K562 (cell line): ENCODE data around the gene RABGAP1. TPM values are rescaled to one million over a fixed set of nuclear protein-coding genes. Genes with fewer than 3 reads are reported as not detected.

ENCODE experiments used
- CEBPB ChIP-seq: fragments of 450-650 bp; IDR thresholded peaks from 2 replicates; pipeline ENCODE4 v1.6.1; 2016; ENCODE audit warnings: missing genetic modification characterization, missing compliant biosample characterization
- CHCHD3 ChIP-seq: fragments of 250-450 bp; sonication (Bioruptor Pico); IDR thresholded peaks from 2 replicates; pipeline ENCODE4 v2.1.2; 2022; ENCODE audit warnings: mild to moderate bottlenecking
- E2F1 ChIP-seq: sonication (generic); formaldehyde crosslinking; IDR thresholded peaks from 2 replicates; pipeline ENCODE4 v1.8.1; 2023; ENCODE audit warnings: mild to moderate bottlenecking, missing genetic modification reagents, moderate library complexity
- E2F3 ChIP-seq: fragments of 250-450 bp; sonication (Bioruptor Pico); IDR thresholded peaks from 2 replicates; pipeline ENCODE4 v1.4.0; 2020; ENCODE audit warnings: mild to moderate bottlenecking
- ETS2 ChIP-seq: IDR thresholded peaks from 2 replicates; pipeline ENCODE4 v1.6.1; 2016; ENCODE audit warnings: borderline replicate concordance, missing genetic modification characterization, mild to moderate bottlenecking, moderate library complexity, missing compliant biosample characterization; ENCODE audit not compliant: poor library complexity, severe bottlenecking
- HNRNPUL1 ChIP-seq: fragments of 200-400 bp; formaldehyde crosslinking; IDR thresholded peaks from 2 replicates; pipeline ENCODE4 v1.6.1; 2017; ENCODE audit warnings: low read length
- MBD1 ChIP-seq: fragments of 250-450 bp; sonication (Bioruptor Pico); IDR thresholded peaks from 2 replicates; pipeline ENCODE4 v1.8.0; 2022; ENCODE audit warnings: inconsistent platforms
- MTF1 ChIP-seq: fragments of 250-450 bp; sonication (Bioruptor Pico); IDR thresholded peaks from 2 replicates; pipeline ENCODE4 v1.9.0; 2021; ENCODE audit warnings: moderate library complexity, mild to moderate bottlenecking, inconsistent platforms, borderline replicate concordance
- NUFIP1 ChIP-seq: fragments of 450-650 bp; IDR thresholded peaks from 2 replicates; pipeline ENCODE4 v1.6.1; 2018; ENCODE audit not compliant: partially characterized antibody
- PTRF ChIP-seq: fragments of 450-650 bp; IDR thresholded peaks from 2 replicates; pipeline ENCODE4 v1.6.1; 2016; ENCODE audit warnings: mild to moderate bottlenecking, missing genetic modification characterization, missing compliant biosample characterization
- RFX5 ChIP-seq: IDR thresholded peaks from 2 replicates; pipeline ENCODE4 v1.6.1; 2011; ENCODE audit warnings: low read depth, mild to moderate bottlenecking, improper control_type of control experiment, low read length
- SNRNP70 ChIP-seq: fragments of 200-400 bp; formaldehyde crosslinking; optimal IDR thresholded peaks from 2 replicates; pipeline ENCODE3; 2017; ENCODE audit warnings: low read depth, low read length
- SREBF1 ChIP-seq: fragments of 150-350 bp; IDR thresholded peaks from 2 replicates; pipeline ENCODE4 v1.6.1; 2014; ENCODE audit warnings: antibody characterized with exemption, low read depth, low read length, borderline replicate concordance
- ZHX1 ChIP-seq: fragments of 150-350 bp; conservative IDR thresholded peaks from 2 replicates; pipeline ENCODE4 v1.6.1; 2014; ENCODE audit warnings: low read length
- ZNF217 ChIP-seq: sonication (generic); formaldehyde crosslinking; IDR thresholded peaks from 2 replicates; pipeline ENCODE4 v1.8.0; 2022; ENCODE audit warnings: mild to moderate bottlenecking, missing genetic modification reagents
- polyA plus RNA-seq, 8 experiments: library from polyadenylated mRNA; depleted of rRNA in 4 of 8; stranded (reverse) in 5 of 8; unstranded in 3 of 8; fragments of >200 nt; fragmentation: Nextera tagmentation in 2 of 8; fragmentation: Illumina TruSeq in 1 of 8; extraction: Ambion mirVana in 2 of 8; extraction: Trizol in 1 of 8; gene quantifications; 2 replicates each; pipeline versions ENCODE4 v1.2.1 to v1.2.3, GENCODE V29; 2011 to 2014; ENCODE audit warnings: inconsistent platforms in 1 of 8, missing spikeins in 1 of 8
- total RNA-seq, 7 experiments: library from RNA; depleted of rRNA in 6 of 7; stranded (reverse); fragments of >200 nt in 6 of 7; fragmentation: Illumina TruSeq in 2 of 7; extraction: Trizol in 2 of 7; gene quantifications; 2 replicates each; pipeline versions ENCODE4 v1.2.1 to v1.2.3, GENCODE V29; 2011 to 2021; ENCODE audit warnings: low replicate concordance in 1 of 7
- TF ChIP-seq, protein P1 (sequence below): fragments of 250-450 bp; sonication (Bioruptor Pico); IDR thresholded peaks from 2 replicates; pipeline ENCODE4 v1.4.0; 2020
- TF ChIP-seq, protein P2 (sequence below): IDR thresholded peaks from 3 replicates; pipeline ENCODE4 v1.6.1; 2011; ENCODE audit warnings: borderline replicate concordance, mild to moderate bottlenecking, moderate library complexity; ENCODE audit not compliant: insufficient read length; ENCODE audit errors: extremely low read depth

The RABGAP1 gene
- total and polyA plus RNA-seq, 9 of the 15 experiments (the other 6 are each of a cell fraction or from before 2014, with no cell fraction given): 1.5 to 22.7 (median 13.1) TPM

GRCh38 chr9:122940749-122941581 is at the start of gene RABGAP1 (continued):
- TF ChIP-seq CEBPB (tag) (no peak), ZHX1 (no peak), MBD1 (CRISPR knock-in tag) (no peak), E2F3 (CRISPR knock-in tag) (no peak; the same call in 1 of the 2 replicates), MTF1 (CRISPR knock-in tag) (no peak), HNRNPUL1 (no peak), ETS2 (tag) (no peak), SREBF1 (0 out of 2 replicates have a peak, but pooled peaks have one; percentile 26), ZNF217 (CRISPR knock-in tag) (no peak), E2F1 (CRISPR knock-in tag) (no peak), RFX5 (no peak), SNRNP70 (no peak), PTRF (tag) (no peak), CHCHD3 (no peak), NUFIP1 (no peak)
- TF ChIP-seq, protein P1, sequence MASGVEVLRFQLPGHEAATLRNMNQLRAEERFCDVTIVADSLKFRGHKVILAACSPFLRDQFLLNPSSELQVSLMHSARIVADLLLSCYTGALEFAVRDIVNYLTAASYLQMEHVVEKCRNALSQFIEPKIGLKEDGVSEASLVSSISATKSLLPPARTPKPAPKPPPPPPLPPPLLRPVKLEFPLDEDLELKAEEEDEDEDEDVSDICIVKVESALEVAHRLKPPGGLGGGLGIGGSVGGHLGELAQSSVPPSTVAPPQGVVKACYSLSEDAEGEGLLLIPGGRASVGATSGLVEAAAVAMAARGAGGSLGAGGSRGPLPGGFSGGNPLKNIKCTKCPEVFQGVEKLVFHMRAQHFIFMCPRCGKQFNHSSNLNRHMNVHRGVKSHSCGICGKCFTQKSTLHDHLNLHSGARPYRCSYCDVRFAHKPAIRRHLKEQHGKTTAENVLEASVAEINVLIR (CRISPR knock-in tag): no peak
- TF ChIP-seq, protein P2, sequence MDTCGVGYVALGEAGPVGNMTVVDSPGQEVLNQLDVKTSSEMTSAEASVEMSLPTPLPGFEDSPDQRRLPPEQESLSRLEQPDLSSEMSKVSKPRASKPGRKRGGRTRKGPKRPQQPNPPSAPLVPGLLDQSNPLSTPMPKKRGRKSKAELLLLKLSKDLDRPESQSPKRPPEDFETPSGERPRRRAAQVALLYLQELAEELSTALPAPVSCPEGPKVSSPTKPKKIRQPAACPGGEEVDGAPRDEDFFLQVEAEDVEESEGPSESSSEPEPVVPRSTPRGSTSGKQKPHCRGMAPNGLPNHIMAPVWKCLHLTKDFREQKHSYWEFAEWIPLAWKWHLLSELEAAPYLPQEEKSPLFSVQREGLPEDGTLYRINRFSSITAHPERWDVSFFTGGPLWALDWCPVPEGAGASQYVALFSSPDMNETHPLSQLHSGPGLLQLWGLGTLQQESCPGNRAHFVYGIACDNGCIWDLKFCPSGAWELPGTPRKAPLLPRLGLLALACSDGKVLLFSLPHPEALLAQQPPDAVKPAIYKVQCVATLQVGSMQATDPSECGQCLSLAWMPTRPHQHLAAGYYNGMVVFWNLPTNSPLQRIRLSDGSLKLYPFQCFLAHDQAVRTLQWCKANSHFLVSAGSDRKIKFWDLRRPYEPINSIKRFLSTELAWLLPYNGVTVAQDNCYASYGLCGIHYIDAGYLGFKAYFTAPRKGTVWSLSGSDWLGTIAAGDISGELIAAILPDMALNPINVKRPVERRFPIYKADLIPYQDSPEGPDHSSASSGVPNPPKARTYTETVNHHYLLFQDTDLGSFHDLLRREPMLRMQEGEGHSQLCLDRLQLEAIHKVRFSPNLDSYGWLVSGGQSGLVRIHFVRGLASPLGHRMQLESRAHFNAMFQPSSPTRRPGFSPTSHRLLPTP: no peak
